KOPT-K1 (cell line): ENCODE data around the gene CABP1.

Experiments
- H3K27ac ChIP-seq: fragments of 200-600 bp; sonication (generic); 2 replicates; pipeline ENCODE4 v1.5.1; 2016; ENCODE audit warnings: antibody characterized with exemption, mild to moderate bottlenecking, low read depth, low read length; ENCODE audit not compliant: poor library complexity, severe bottlenecking
- H3K36me3 ChIP-seq: fragments of 200-600 bp; sonication (generic); 2 replicates; pipeline ENCODE4 v1.5.1; 2017; ENCODE audit warnings: antibody characterized with exemption, mild to moderate bottlenecking, low read length, moderate library complexity; ENCODE audit not compliant: insufficient read depth
- H3K9me3 ChIP-seq: fragments of 200-600 bp; sonication (generic); 2 replicates; pipeline ENCODE4 v1.5.1; 2017; ENCODE audit warnings: antibody characterized with exemption, low read length, mild to moderate bottlenecking; ENCODE audit not compliant: insufficient read depth, poor library complexity, severe bottlenecking

Gene CABP1

GRCh38 chr12:120618954-120619615, 21.3 kb upstream of the CABP1 start:
- no peaks in the 10 kb centered on the region for H3K36me3 ChIP-seq
- peaks cover 6% of the 10 kb centered on the region for H3K9me3 ChIP-seq
- H3K27ac ChIP-seq = no peak overlapping the region

- H3K9me3 ChIP-seq = peaks cover 6% of the 10 kb centered on the region
- no peaks in the 10 kb centered on the region for H3K36me3 ChIP-seq
- H3K27ac ChIP-seq = no peak overlapping the region
Measured at GRCh38 chr12:120620624-120621023, 19.8 kb upstream of the CABP1 start.

GRCh38 chr12:120625557-120626419, 14.6 kb upstream of the CABP1 start:
- H3K9me3 ChIP-seq = no peaks in the 10 kb centered on the region
- H3K27ac ChIP-seq = no peak overlapping the region
- no peaks in the 10 kb centered on the region for H3K36me3 ChIP-seq

- Histone ChIP-seq H3K9me3 (no peaks in the 10 kb centered on the region), H3K27ac (no peak overlapping the region), H3K36me3 (no peaks in the 10 kb centered on the region)
Measured at GRCh38 chr12:120628919-120629318, 11.5 kb upstream of the CABP1 start.

- H3K27ac ChIP-seq = no peak overlapping the region
- no peaks in the 10 kb centered on the region for H3K9me3 ChIP-seq
- H3K36me3 ChIP-seq = no peaks in the 10 kb centered on the region
Measured at GRCh38 chr12:120630104-120630892, 10.1 kb upstream of the CABP1 start.

GRCh38 chr12:120631097-120631496, 9.3 kb upstream of the CABP1 start:
- Histone ChIP-seq H3K9me3 (no peaks in the 10 kb centered on the region), H3K27ac (no peak overlapping the region), H3K36me3 (no peaks in the 10 kb centered on the region)

- H3K36me3 ChIP-seq = no peaks in the 10 kb centered on the region
- H3K27ac ChIP-seq = no peak overlapping the region
Measured at GRCh38 chr12:120640861-120641833, 721 bp downstream of the CABP1 start.

GRCh38 chr12:120642121-120642520, 1.7 kb downstream of the CABP1 start:
- H3K27ac ChIP-seq = no peak overlapping the region
- H3K36me3 ChIP-seq = no peaks in the 10 kb centered on the region
- H3K9me3 ChIP-seq = no peaks in the 10 kb centered on the region

More at GRCh38 chr12:120640861-120641833, 721 bp downstream of the CABP1 start:
- no peaks in the 10 kb centered on the region for H3K9me3 ChIP-seq

- Histone ChIP-seq H3K9me3 (no peaks in the 10 kb centered on the region), H3K27ac (no peak overlapping the region), H3K36me3 (no peaks in the 10 kb centered on the region)
Measured at GRCh38 chr12:120642826-120643225, 2.4 kb downstream of the CABP1 start.

GRCh38 chr12:120643574-120643973, 3.1 kb downstream of the CABP1 start:
- H3K36me3 ChIP-seq = no peaks in the 10 kb centered on the region
- H3K27ac ChIP-seq = no peak overlapping the region
- no peaks in the 10 kb centered on the region for H3K9me3 ChIP-seq

- no peaks in the 10 kb centered on the region for H3K36me3 ChIP-seq
- no peak overlapping the region for H3K27ac ChIP-seq
- no peaks in the 10 kb centered on the region for H3K9me3 ChIP-seq
Measured at GRCh38 chr12:120646044-120646443, 5.6 kb downstream of the CABP1 start.

GRCh38 chr12:120647375-120647755, 6.9 kb downstream of the CABP1 start:
- no peak overlapping the region for H3K27ac ChIP-seq
- H3K36me3 ChIP-seq = no peaks in the 10 kb centered on the region
- H3K9me3 ChIP-seq = no peaks in the 10 kb centered on the region

- no peaks in the 10 kb centered on the region for H3K36me3 ChIP-seq
- no peak overlapping the region for H3K27ac ChIP-seq
- no peaks in the 10 kb centered on the region for H3K9me3 ChIP-seq
Measured at GRCh38 chr12:120649442-120650232, 9.2 kb downstream of the CABP1 start.
